A673 (cell line): Measurements from ENCODE around the gene PTPDC1. TPM values are rescaled to one million over a fixed set of nuclear protein-coding genes. Genes with fewer than 3 reads are reported as not detected.
A peak's percentile ranks its signal among the peaks of the same experiment; 100 is the strongest.

Source experiments
- BruUV-seq: library from RNA; stranded (reverse); fragments of 400-500 nt; replicated peaks from 2 replicates; lab custom pipeline; 2021; lab: Mats Ljungman, UMichigan
- CTCF ChIA-PET: fragments of 300-600 bp; sonication (Branson Sonifier 250); formaldehyde crosslinking; loops from one replicate; lab custom pipeline; 2022; ENCODE audit warnings: antibody characterized with exemption; lab: Charles Lee
- POLR2A ChIA-PET: fragments of 300-600 bp; sonication (Branson Sonifier 250); formaldehyde crosslinking; loops from one replicate; lab custom pipeline; 2022; ENCODE audit warnings: antibody characterized with exemption; ENCODE audit not compliant: low non-redundant PET; lab: Charles Lee
- DNase-seq: peaks from one replicate; pipeline ENCODE4 v3.0.0-alpha.2; 2015; ENCODE audit warnings: low spot score
- H3K27ac ChIP-seq: fragments of 200-600 bp; sonication (generic); 2 replicates; pipeline ENCODE4 v1.5.1; 2016; ENCODE audit warnings: mixed run types, low read depth, mild to moderate bottlenecking, mixed read lengths, antibody characterized with exemption, low read length; ENCODE audit not compliant: poor library complexity, severe bottlenecking
- H3K27me3 ChIP-seq: fragments of 200-600 bp; sonication (generic); replicated peaks from 2 replicates; pipeline ENCODE4 v1.6.1; 2017; ENCODE audit warnings: mixed run types, low read depth, mild to moderate bottlenecking, mixed read lengths, antibody characterized with exemption, low read length; ENCODE audit not compliant: insufficient read depth, poor library complexity
- H3K36me3 ChIP-seq: fragments of 200-600 bp; sonication (generic); 2 replicates; pipeline ENCODE4 v1.6.1; 2016; ENCODE audit warnings: mixed run types, mild to moderate bottlenecking, mixed read lengths, antibody characterized with exemption, low read length; ENCODE audit not compliant: insufficient read depth, poor library complexity, severe bottlenecking
- H3K4me1 ChIP-seq: fragments of 200-600 bp; sonication (generic); 2 replicates; pipeline ENCODE4 v1.6.1; 2017; ENCODE audit warnings: mixed run types, mild to moderate bottlenecking, mixed read lengths, antibody characterized with exemption, low read length; ENCODE audit not compliant: insufficient read depth, poor library complexity, severe bottlenecking
- H3K4me3 ChIP-seq: fragments of 200-600 bp; sonication (generic); 2 replicates; pipeline ENCODE4 v1.5.1; 2016; ENCODE audit warnings: low read depth, mixed run types, mild to moderate bottlenecking, mixed read lengths, low read length; ENCODE audit not compliant: poor library complexity, severe bottlenecking
- H3K9me3 ChIP-seq: fragments of 200-600 bp; sonication (generic); 2 replicates; pipeline ENCODE4 v1.6.1; 2016; ENCODE audit warnings: mixed run types, low read depth, mild to moderate bottlenecking, mixed read lengths, antibody characterized with exemption, low read length; ENCODE audit not compliant: poor library complexity, severe bottlenecking
- EZH2 ChIP-seq: fragments of 200-600 bp; sonication (generic); IDR thresholded peaks from 2 replicates; pipeline ENCODE4 v1.6.1; 2017; ENCODE audit warnings: borderline replicate concordance, low read depth, mild to moderate bottlenecking, mixed read lengths, antibody characterized with exemption, low read length; ENCODE audit not compliant: poor library complexity, severe bottlenecking
- intact Hi-C: fragments of 100-400 bp; cut with micrococcal nuclease; formaldehyde crosslinking; loops from one replicate; pipeline ENCODE4 v1.10.0; 2022; ENCODE audit not compliant: unreplicated experiment
- total RNA-seq: library from RNA; stranded (reverse); gene quantifications from 2 replicates; pipeline ENCODE4 v1.2.3, GENCODE V29; 2021
- TF ChIP-seq, protein P1 (sequence below): fragments of 300-800, 200-600 bp; sonication (generic); conservative IDR thresholded peaks from 2 replicates; pipeline ENCODE4 v1.5.1; 2017; ENCODE audit warnings: low read depth, mild to moderate bottlenecking, antibody characterized with exemption, low read length, moderate library complexity, mixed read lengths

The PTPDC1 gene
- total RNA-seq, 1 experiment from 2014 or later = 3.5 TPM

- no peak overlapping the region for H3K4me3 ChIP-seq
- POLR2A ChIA-PET = no interaction called here
- no peak for TF ChIP-seq EZH2
- TF ChIP-seq, protein P1, sequence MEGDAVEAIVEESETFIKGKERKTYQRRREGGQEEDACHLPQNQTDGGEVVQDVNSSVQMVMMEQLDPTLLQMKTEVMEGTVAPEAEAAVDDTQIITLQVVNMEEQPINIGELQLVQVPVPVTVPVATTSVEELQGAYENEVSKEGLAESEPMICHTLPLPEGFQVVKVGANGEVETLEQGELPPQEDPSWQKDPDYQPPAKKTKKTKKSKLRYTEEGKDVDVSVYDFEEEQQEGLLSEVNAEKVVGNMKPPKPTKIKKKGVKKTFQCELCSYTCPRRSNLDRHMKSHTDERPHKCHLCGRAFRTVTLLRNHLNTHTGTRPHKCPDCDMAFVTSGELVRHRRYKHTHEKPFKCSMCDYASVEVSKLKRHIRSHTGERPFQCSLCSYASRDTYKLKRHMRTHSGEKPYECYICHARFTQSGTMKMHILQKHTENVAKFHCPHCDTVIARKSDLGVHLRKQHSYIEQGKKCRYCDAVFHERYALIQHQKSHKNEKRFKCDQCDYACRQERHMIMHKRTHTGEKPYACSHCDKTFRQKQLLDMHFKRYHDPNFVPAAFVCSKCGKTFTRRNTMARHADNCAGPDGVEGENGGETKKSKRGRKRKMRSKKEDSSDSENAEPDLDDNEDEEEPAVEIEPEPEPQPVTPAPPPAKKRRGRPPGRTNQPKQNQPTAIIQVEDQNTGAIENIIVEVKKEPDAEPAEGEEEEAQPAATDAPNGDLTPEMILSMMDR = no peak
- peaks cover 8% of the 10 kb centered on the region for H3K4me1 ChIP-seq
- H3K9me3 ChIP-seq = no peaks in the 10 kb centered on the region
- CTCF ChIA-PET = no interaction called here
- no peaks in the 10 kb centered on the region for H3K27me3 ChIP-seq
- no peak overlapping the region for H3K27ac ChIP-seq
- BruUV-seq = no TSS peak
- intact Hi-C loops = no loop called here
- no peak for DNase-seq
- H3K36me3 ChIP-seq = no peaks in the 10 kb centered on the region
Measured at GRCh38 chr9:94057918-94058317, 26.3 kb upstream of the PTPDC1 start.

DNA sequence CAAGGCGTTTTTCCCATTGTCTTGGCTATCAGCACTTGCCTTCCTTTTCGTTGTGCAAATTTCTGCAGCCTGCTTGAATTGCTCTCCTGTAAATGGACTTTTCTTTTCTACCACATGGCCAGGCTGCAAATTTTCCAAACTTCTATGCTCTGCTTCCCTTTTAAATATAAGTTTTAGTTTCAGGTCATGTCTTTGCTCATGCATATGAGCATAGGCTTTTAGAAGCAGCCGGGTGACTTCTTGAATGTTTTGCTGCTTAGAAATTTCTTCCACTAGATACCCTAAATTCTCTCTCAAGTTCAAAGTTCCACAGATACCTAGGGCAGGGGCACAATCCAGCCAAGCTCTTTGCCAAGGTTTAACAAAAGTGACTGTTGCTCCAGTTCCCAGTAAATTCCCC is 22.4 kb upstream of the PTPDC1 start:
- intact Hi-C loops = loop anchor here (10.0 kb wide), 1 partner anchor 473 kb away; no protein-coding TSS in a partner anchor
- Histone ChIP-seq H3K9me3 (no peaks in the 10 kb centered on the region), H3K4me3 (no peak overlapping the region), H3K27ac (no peak overlapping the region), H3K36me3 (no peaks in the 10 kb centered on the region), H3K27me3 (no peaks in the 10 kb centered on the region), H3K4me1 (no peaks in the 10 kb centered on the region)
- TF ChIP-seq, protein P1 = no peak
- ChIA-PET POLR2A (no interaction called here), CTCF (no interaction called here)
- no TSS peak for BruUV-seq
- DNase-seq = no peak

DNA sequence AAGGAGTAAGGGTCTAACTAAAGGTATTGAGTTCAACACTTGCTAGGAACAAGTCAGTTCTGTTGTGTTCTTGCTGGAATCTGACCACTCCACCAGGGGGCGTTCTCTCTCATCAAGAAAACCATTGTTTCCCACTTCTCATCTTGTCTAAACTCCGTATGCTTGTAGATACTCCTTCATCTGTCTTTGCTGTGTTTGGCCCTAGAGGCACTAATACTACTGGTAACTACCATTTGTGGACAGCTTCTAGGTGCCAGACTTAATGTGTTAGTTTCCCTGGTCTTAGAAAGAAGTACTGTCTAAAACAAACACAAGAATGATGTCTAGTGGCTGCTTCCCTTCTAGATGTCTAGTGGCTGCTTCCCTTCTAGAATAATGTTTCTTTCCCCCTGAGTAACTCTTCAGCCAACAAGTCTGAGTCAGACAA is 18.7 kb upstream of the PTPDC1 start:
- Histone ChIP-seq H3K36me3 (no peaks in the 10 kb centered on the region), H3K9me3 (no peaks in the 10 kb centered on the region), H3K27me3 (no peaks in the 10 kb centered on the region), H3K4me1 (no peaks in the 10 kb centered on the region), H3K4me3 (no peak overlapping the region), H3K27ac (no peak overlapping the region)
- intact Hi-C loops = loop anchor here (1.0 to 10.0 kb wide), 2 partner anchors 148 to 469 kb away; no protein-coding TSS in a partner anchor
- BruUV-seq = no TSS peak
- DNase-seq = peak; percentile 86
- ChIA-PET CTCF (interaction anchor here (3.0 kb wide), 1 partner anchor 148 kb away, joined by 21 read pairs; no protein-coding TSS in a partner anchor), POLR2A (no interaction called here)
- no peak for TF ChIP-seq EZH2
- TF ChIP-seq, protein P1 = peak; percentile 86
